Activated T-cell treated with anti-CD3 and anti-CD28 coated beads, Interleukin-2, amount 50 U/mL, for 24 hours (primary cell): Measurements from ENCODE around the gene CLCA1.

ENCODE experiments used
- DNase-seq: peaks from one replicate; pipeline ENCODE4 v3.0.0-alpha.2; 2020
- H3K27ac Mint-ChIP-seq: 2 replicates; pipeline ENCODE4 v1.8.0; 2020; ENCODE audit warnings: mild to moderate bottlenecking, mixed read lengths
- H3K27me3 Mint-ChIP-seq: 2 replicates; pipeline ENCODE4 v1.8.0; 2020; ENCODE audit warnings: mixed read lengths
- H3K36me3 Mint-ChIP-seq: 2 replicates; pipeline ENCODE4 v1.8.0; 2020; ENCODE audit warnings: low read depth, mixed read lengths
- H3K4me1 Mint-ChIP-seq: 2 replicates; pipeline ENCODE4 v1.8.0; 2020; ENCODE audit warnings: low read depth, mixed read lengths
- H3K4me3 Mint-ChIP-seq: 2 replicates; pipeline ENCODE4 v1.8.0; 2020; ENCODE audit warnings: mild to moderate bottlenecking, moderate library complexity, mixed read lengths
- H3K9me3 Mint-ChIP-seq: 2 replicates; pipeline ENCODE4 v1.8.0; 2020; ENCODE audit warnings: mixed read lengths

Gene CLCA1

GRCh38 chr1:86448670-86449069 is 20.1 kb upstream of the CLCA1 start:
- H3K4me1 Mint-ChIP-seq = no peaks in the 10 kb centered on the region
- H3K27me3 Mint-ChIP-seq = no peaks in the 10 kb centered on the region
- H3K36me3 Mint-ChIP-seq = no peaks in the 10 kb centered on the region
- no peak overlapping the region for H3K4me3 Mint-ChIP-seq
- H3K27ac Mint-ChIP-seq = no peak overlapping the region
- no peak for DNase-seq
- H3K9me3 Mint-ChIP-seq = no peaks in the 10 kb centered on the region

DNA sequence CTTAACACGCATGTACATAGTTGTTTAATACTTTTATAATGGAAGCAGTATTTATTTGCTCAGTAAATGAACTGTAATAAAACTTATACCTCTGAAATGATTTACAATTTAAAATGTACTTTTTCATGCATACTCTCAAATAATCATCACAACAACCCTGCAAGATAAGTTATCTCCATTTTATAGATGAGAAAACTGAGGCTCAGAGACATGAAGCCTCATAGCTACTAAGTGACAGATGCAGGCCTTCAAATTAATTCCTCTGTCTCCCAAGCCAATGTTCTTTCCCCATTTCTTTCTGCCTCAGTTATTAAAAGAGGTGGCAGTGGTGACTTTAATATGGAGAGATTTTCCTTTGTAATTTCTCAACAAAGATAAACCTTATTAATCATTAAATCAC is 19.6 kb upstream of the CLCA1 start:
- H3K4me1 Mint-ChIP-seq = no peaks in the 10 kb centered on the region
- no peak overlapping the region for H3K4me3 Mint-ChIP-seq
- H3K9me3 Mint-ChIP-seq = no peaks in the 10 kb centered on the region

DNA sequence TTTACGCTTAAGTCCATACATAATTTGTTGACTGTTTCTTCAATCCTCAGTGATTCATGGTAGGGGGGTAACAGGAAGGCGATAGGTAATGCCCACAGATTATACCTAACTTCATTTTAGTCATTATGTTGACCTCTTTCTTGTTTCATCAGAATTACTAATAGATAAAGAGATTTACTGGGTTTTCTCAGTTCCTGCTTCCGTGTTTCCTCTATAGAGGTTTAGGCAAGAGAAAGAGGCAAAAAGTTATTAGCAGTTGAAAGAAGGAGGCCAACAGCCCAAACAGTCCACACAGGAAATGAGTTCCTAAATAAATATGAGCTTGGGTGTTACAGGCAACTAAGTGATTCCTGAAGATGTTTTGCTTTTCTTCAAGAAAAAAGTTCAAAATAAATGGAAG is 17.9 kb upstream of the CLCA1 start:
- no peaks in the 10 kb centered on the region for H3K27me3 Mint-ChIP-seq
- DNase-seq = no peak
- H3K4me3 Mint-ChIP-seq = no peak overlapping the region
- H3K9me3 Mint-ChIP-seq = no peaks in the 10 kb centered on the region
- no peaks in the 10 kb centered on the region for H3K4me1 Mint-ChIP-seq
- H3K36me3 Mint-ChIP-seq = no peaks in the 10 kb centered on the region
- H3K27ac Mint-ChIP-seq = no peak overlapping the region

More for the DNA sequence above, 19.6 kb upstream of the CLCA1 start:
- Mint-ChIP-seq H3K27ac (no peak overlapping the region), H3K27me3 (no peaks in the 10 kb centered on the region), H3K36me3 (no peaks in the 10 kb centered on the region)
- DNase-seq = no peak

DNA sequence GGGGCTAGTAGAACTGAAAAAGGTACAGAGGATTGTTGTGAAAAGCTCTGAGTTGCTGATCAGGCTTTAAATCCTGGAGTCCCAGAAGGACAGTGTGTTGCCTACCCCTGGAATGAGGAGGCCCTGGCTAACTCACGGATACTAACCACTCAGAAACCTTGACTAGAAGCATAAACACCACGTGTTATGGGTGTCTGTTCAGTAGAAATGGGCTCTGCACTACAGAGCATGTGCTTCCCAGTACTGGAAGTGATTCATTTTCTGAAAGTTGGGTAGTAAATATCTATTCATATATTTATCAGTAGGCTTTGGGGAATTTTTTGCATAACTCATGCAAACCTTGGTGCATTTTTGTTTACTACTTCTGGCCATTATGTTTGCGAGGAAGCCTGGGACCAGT is 15.1 kb upstream of the CLCA1 start:
- no peak for DNase-seq
- Mint-ChIP-seq H3K27ac (no peak overlapping the region), H3K4me3 (no peak overlapping the region), H3K36me3 (no peaks in the 10 kb centered on the region), H3K9me3 (no peaks in the 10 kb centered on the region), H3K27me3 (no peaks in the 10 kb centered on the region), H3K4me1 (no peaks in the 10 kb centered on the region)

DNA sequence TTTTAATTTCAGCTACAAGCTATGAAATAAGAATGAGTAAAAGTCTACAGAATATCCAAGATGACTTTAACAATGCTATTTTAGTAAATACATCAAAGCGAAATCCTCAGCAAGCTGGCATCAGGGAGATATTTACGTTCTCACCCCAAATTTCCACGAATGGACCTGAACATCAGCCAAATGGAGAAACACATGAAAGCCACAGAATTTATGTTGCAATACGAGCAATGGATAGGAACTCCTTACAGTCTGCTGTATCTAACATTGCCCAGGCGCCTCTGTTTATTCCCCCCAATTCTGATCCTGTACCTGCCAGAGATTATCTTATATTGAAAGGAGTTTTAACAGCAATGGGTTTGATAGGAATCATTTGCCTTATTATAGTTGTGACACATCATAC is 13.7 kb upstream of the CLCA1 start:
- no peak for DNase-seq
- Mint-ChIP-seq H3K4me3 (no peak overlapping the region), H3K9me3 (no peaks in the 10 kb centered on the region), H3K4me1 (no peaks in the 10 kb centered on the region), H3K27me3 (no peaks in the 10 kb centered on the region), H3K27ac (no peak overlapping the region), H3K36me3 (no peaks in the 10 kb centered on the region)

DNA sequence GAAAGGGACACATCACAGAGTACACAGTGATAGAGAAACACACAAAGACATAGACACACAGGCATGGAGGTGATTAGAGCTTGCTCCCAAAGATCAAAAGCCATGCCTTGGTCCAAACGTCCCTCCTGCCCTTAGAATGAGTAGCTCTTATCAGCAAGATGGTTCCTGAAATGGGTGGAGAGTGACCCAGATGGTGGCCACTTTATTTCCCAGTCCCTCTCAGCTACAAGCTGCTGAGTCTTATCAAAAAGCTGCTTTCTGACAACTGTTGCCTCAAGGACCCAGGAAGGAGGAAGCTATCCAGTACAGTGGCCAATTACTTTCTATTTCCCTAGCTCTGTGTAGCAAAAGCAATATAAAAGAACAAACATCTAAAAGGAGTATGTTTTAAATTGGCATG is 7.7 kb upstream of the CLCA1 start:
- Mint-ChIP-seq H3K4me3 (no peak overlapping the region), H3K36me3 (no peaks in the 10 kb centered on the region), H3K27ac (no peak overlapping the region), H3K27me3 (peaks cover 3% of the 10 kb centered on the region), H3K4me1 (peaks cover 9% of the 10 kb centered on the region), H3K9me3 (no peaks in the 10 kb centered on the region)
- no peak for DNase-seq

DNA sequence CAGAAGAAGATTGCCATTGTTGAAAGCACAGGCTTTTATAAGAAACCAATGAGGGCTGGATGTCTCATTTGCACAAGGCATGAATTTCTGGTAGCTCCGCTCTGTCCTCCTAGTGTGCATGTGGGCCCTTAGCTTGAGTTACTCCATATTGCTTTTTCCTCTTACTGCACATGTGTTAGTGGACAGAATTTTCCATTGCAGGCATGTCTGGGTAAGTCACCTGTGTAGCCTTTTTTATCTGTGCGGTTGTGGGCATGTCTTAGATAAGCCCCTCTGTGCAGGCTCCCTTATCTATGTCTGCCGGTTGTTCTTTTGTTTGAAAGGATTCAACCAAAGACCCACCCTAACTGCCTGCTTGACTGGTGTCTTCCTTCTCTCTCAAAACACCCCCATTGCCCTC is 7.2 kb upstream of the CLCA1 start:
- no peak for DNase-seq
- no peaks in the 10 kb centered on the region for H3K36me3 Mint-ChIP-seq
- no peak overlapping the region for H3K27ac Mint-ChIP-seq
- peaks cover 9% of the 10 kb centered on the region for H3K4me1 Mint-ChIP-seq
- peaks cover 3% of the 10 kb centered on the region for H3K27me3 Mint-ChIP-seq
- H3K9me3 Mint-ChIP-seq = no peaks in the 10 kb centered on the region
- no peak overlapping the region for H3K4me3 Mint-ChIP-seq

- no peak for DNase-seq
- Mint-ChIP-seq H3K4me1 (peaks cover 9% of the 10 kb centered on the region), H3K36me3 (no peaks in the 10 kb centered on the region), H3K27ac (no peak overlapping the region), H3K27me3 (peaks cover 9% of the 10 kb centered on the region), H3K4me3 (no peak overlapping the region), H3K9me3 (no peaks in the 10 kb centered on the region)
Observed at GRCh38 chr1:86464819-86465218, 3.9 kb upstream of the CLCA1 start.

DNA sequence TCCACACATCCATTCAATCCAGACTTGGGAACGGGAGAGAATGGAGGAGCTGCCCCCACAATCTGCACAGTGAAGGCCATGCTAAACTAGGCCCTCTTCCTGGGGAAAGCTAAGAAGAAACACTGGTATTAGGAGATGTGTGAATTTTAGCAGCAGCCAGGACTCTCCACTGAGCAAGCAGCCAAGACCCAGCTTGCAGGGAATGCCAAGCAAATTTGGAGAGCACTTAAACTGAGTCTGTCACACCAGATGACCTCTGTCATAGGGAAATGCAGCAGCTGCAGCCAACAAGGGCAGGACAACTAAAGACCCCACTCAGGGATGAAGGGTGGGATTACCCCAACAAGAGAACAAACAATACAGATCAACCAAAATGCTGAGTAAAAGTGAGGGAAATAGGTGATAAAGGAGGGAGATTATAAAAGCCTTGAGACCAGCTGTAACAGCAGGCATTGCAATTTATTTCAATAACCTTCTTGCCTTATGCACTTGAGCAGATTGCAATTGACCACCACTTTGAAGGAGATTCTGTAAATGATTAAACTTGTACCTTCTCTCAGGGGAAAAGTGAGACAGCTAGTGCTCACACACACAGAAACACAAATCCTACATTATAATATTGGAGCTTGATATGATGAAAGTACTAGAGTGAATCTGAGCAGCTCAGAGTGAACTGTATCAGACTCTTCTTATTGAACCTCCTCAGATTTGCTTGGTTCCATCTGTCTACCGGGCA is 2.5 kb upstream of the CLCA1 start:
- no peaks in the 10 kb centered on the region for H3K36me3 Mint-ChIP-seq
- H3K27ac Mint-ChIP-seq = no peak overlapping the region
- peaks cover 9% of the 10 kb centered on the region for H3K4me1 Mint-ChIP-seq
- peaks cover 17% of the 10 kb centered on the region for H3K27me3 Mint-ChIP-seq
- no peaks in the 10 kb centered on the region for H3K9me3 Mint-ChIP-seq
- no peak overlapping the region for H3K4me3 Mint-ChIP-seq
- DNase-seq = no peak

GRCh38 chr1:86466986-86467385 is 1.7 kb upstream of the CLCA1 start:
- peaks cover 9% of the 10 kb centered on the region for H3K4me1 Mint-ChIP-seq
- H3K4me3 Mint-ChIP-seq = no peak overlapping the region
- H3K9me3 Mint-ChIP-seq = no peaks in the 10 kb centered on the region
- H3K27me3 Mint-ChIP-seq = peaks cover 18% of the 10 kb centered on the region
- H3K36me3 Mint-ChIP-seq = no peaks in the 10 kb centered on the region
- H3K27ac Mint-ChIP-seq = no peak overlapping the region
- DNase-seq = no peak

- DNase-seq = no peak
- Mint-ChIP-seq H3K4me3 (no peak overlapping the region), H3K36me3 (no peaks in the 10 kb centered on the region), H3K27me3 (peaks cover 20% of the 10 kb centered on the region), H3K27ac (no peak overlapping the region), H3K9me3 (no peaks in the 10 kb centered on the region), H3K4me1 (no peaks in the 10 kb centered on the region)
Observed at GRCh38 chr1:86470859-86471258, 2.1 kb downstream of the CLCA1 start.

DNA sequence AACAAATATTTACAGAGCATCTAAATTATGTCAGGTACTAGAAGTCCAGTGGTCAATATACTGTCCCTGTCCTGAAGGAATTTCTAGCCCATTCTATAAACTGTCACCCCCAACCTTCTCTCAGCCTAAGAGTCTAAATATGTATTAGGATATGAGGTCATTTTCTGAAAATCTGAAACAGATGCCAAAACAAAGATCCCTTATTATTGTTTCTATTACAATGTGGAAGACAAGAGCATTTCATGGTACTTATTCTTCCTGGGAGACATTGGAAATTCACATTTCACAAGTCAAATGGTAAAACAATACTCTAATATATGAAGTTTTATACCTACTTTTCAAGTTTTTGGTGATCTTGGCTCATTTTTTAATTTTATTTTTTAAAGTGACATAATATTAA is 2.6 kb downstream of the CLCA1 start:
- no peaks in the 10 kb centered on the region for H3K9me3 Mint-ChIP-seq
- no peak overlapping the region for H3K4me3 Mint-ChIP-seq
- peaks cover 20% of the 10 kb centered on the region for H3K27me3 Mint-ChIP-seq
- no peaks in the 10 kb centered on the region for H3K4me1 Mint-ChIP-seq
- no peaks in the 10 kb centered on the region for H3K36me3 Mint-ChIP-seq
- DNase-seq = no peak
- H3K27ac Mint-ChIP-seq = no peak overlapping the region

DNA sequence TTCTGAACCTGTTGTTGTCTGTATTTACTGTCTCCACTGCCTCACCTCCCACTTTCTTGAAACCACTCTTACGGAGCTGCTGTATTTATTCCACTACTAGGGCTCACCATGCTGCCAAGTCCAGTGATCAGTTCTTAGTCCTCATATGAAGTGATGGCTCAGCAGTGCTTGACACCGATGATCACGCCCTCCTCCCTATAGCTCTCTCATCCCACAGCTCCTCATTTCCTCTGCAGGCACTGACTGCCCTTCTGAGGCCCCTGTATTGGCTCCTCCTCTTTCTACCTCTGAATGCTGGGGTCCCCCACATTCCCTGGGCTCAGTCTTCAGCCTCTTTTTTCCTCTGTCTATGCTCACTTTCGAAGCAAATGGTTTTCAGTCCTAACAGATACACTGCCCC is 3.4 kb downstream of the CLCA1 start:
- peaks cover 17% of the 10 kb centered on the region for H3K27me3 Mint-ChIP-seq
- H3K4me1 Mint-ChIP-seq = no peaks in the 10 kb centered on the region
- H3K36me3 Mint-ChIP-seq = no peaks in the 10 kb centered on the region
- no peak for DNase-seq
- H3K4me3 Mint-ChIP-seq = no peak overlapping the region
- no peaks in the 10 kb centered on the region for H3K9me3 Mint-ChIP-seq
- H3K27ac Mint-ChIP-seq = no peak overlapping the region

GRCh38 chr1:86472767-86473166 is 4.0 kb downstream of the CLCA1 start:
- DNase-seq = no peak
- Mint-ChIP-seq H3K4me1 (no peaks in the 10 kb centered on the region), H3K27me3 (peaks cover 17% of the 10 kb centered on the region), H3K9me3 (no peaks in the 10 kb centered on the region), H3K4me3 (no peak overlapping the region), H3K27ac (no peak overlapping the region), H3K36me3 (no peaks in the 10 kb centered on the region)

GRCh38 chr1:86477256-86477655 is 8.5 kb downstream of the CLCA1 start:
- H3K4me1 Mint-ChIP-seq = no peaks in the 10 kb centered on the region
- H3K4me3 Mint-ChIP-seq = no peak overlapping the region
- peaks cover 2% of the 10 kb centered on the region for H3K27me3 Mint-ChIP-seq
- DNase-seq = no peak
- H3K36me3 Mint-ChIP-seq = no peaks in the 10 kb centered on the region
- no peak overlapping the region for H3K27ac Mint-ChIP-seq
- no peaks in the 10 kb centered on the region for H3K9me3 Mint-ChIP-seq

DNA sequence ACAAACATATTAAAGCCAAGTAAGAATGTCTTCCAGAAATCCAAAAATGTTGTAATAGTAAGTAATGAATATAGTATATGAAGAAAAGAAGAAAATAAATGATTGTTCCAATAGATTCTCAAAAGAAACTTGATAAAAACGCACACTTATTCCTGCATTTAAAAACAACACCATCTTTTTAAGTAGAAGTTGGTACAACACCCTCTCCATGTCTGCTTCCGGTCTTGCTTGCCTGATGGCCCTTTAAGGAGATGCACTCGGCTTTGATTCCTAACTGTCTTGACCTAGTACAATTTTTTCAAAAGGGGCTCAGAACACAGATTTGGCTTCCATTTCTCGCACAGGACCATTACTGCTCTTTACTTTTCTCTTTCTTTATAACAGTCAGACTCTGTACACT is 9.0 kb downstream of the CLCA1 start:
- Mint-ChIP-seq H3K27me3 (peaks cover 2% of the 10 kb centered on the region), H3K27ac (no peak overlapping the region), H3K4me3 (no peak overlapping the region), H3K9me3 (no peaks in the 10 kb centered on the region), H3K36me3 (no peaks in the 10 kb centered on the region), H3K4me1 (no peaks in the 10 kb centered on the region)
- no peak for DNase-seq
